ENCODE data around the gene SH3BP5.

Gene SH3BP5

GRCh38 chr3:15267502-15267901, 64.9 kb downstream of the SH3BP5 start:
- no peaks in the 10 kb centered on the region for H3K36me3 ChIP-seq (ENCODE audit: insufficient read depth, low read length)
- no peaks in the 10 kb centered on the region for H3K9me3 ChIP-seq (ENCODE audit: low read length)
- no peaks in the 10 kb centered on the region for H3K27me3 ChIP-seq (ENCODE audit: insufficient read depth, low read length)
- H3K4me3 ChIP-seq (ENCODE audit: low read length) = no peak overlapping the region
- H3K4me1 ChIP-seq (ENCODE audit: insufficient read depth, low read length) = no peaks in the 10 kb centered on the region
- H2AFZ ChIP-seq (ENCODE audit: low read depth, low read length) = no peak overlapping the region

GRCh38 chr3:15266510-15267376, 65.6 kb downstream of the SH3BP5 start:
- Histone ChIP-seq H3K27me3 (ENCODE audit: insufficient read depth, low read length) (no peaks in the 10 kb centered on the region), H3K4me1 (ENCODE audit: insufficient read depth, low read length) (no peaks in the 10 kb centered on the region), H3K9me3 (ENCODE audit: low read length) (no peaks in the 10 kb centered on the region), H3K4me3 (ENCODE audit: low read length) (no peak overlapping the region), H3K36me3 (ENCODE audit: insufficient read depth, low read length) (no peaks in the 10 kb centered on the region), H2AFZ (ENCODE audit: low read depth, low read length) (no peak overlapping the region)

- Histone ChIP-seq H3K27me3 (ENCODE audit: insufficient read depth, low read length) (no peaks in the 10 kb centered on the region), H3K36me3 (ENCODE audit: insufficient read depth, low read length) (no peaks in the 10 kb centered on the region), H3K4me3 (ENCODE audit: low read length) (no peak overlapping the region), H2AFZ (ENCODE audit: low read depth, low read length) (no peak overlapping the region), H3K4me1 (ENCODE audit: insufficient read depth, low read length) (no peaks in the 10 kb centered on the region), H3K9me3 (ENCODE audit: low read length) (no peaks in the 10 kb centered on the region)
Observed at GRCh38 chr3:15265655-15266509, 66.5 kb downstream of the SH3BP5 start.

- no peaks in the 10 kb centered on the region for H3K27me3 ChIP-seq (ENCODE audit: insufficient read depth, low read length)
- H3K4me1 ChIP-seq (ENCODE audit: insufficient read depth, low read length) = no peaks in the 10 kb centered on the region
- H3K9me3 ChIP-seq (ENCODE audit: low read length) = no peaks in the 10 kb centered on the region
- H3K4me3 ChIP-seq (ENCODE audit: low read length) = no peak overlapping the region
- H3K36me3 ChIP-seq (ENCODE audit: insufficient read depth, low read length) = no peaks in the 10 kb centered on the region
- no peak overlapping the region for H2AFZ ChIP-seq (ENCODE audit: low read depth, low read length)
Observed at GRCh38 chr3:15264486-15264885, 67.9 kb downstream of the SH3BP5 start.

- no peak overlapping the region for H3K4me3 ChIP-seq (ENCODE audit: low read length)
- H3K36me3 ChIP-seq (ENCODE audit: insufficient read depth, low read length) = peaks cover 2% of the 10 kb centered on the region
- H2AFZ ChIP-seq (ENCODE audit: low read depth, low read length) = no peak overlapping the region
- no peaks in the 10 kb centered on the region for H3K27me3 ChIP-seq (ENCODE audit: insufficient read depth, low read length)
- no peaks in the 10 kb centered on the region for H3K9me3 ChIP-seq (ENCODE audit: low read length)
- H3K4me1 ChIP-seq (ENCODE audit: insufficient read depth, low read length) = no peaks in the 10 kb centered on the region
Observed at GRCh38 chr3:15263926-15264325, 68.5 kb downstream of the SH3BP5 start.

- H3K4me3 ChIP-seq (ENCODE audit: low read length) = no peak overlapping the region
- H2AFZ ChIP-seq (ENCODE audit: low read depth, low read length) = no peak overlapping the region
- no peaks in the 10 kb centered on the region for H3K27me3 ChIP-seq (ENCODE audit: insufficient read depth, low read length)
- no peaks in the 10 kb centered on the region for H3K4me1 ChIP-seq (ENCODE audit: insufficient read depth, low read length)
- peaks cover 5% of the 10 kb centered on the region for H3K36me3 ChIP-seq (ENCODE audit: insufficient read depth, low read length)
- no peaks in the 10 kb centered on the region for H3K9me3 ChIP-seq (ENCODE audit: low read length)
Observed at GRCh38 chr3:15263120-15263519, 69.3 kb downstream of the SH3BP5 start.

- Histone ChIP-seq H3K27me3 (ENCODE audit: insufficient read depth, low read length) (no peaks in the 10 kb centered on the region), H3K36me3 (ENCODE audit: insufficient read depth, low read length) (peaks cover 15% of the 10 kb centered on the region), H3K4me3 (ENCODE audit: low read length) (no peak overlapping the region), H3K4me1 (ENCODE audit: insufficient read depth, low read length) (no peaks in the 10 kb centered on the region), H2AFZ (ENCODE audit: low read depth, low read length) (no peak overlapping the region), H3K9me3 (ENCODE audit: low read length) (no peaks in the 10 kb centered on the region)
Observed at GRCh38 chr3:15262021-15262420, 70.4 kb downstream of the SH3BP5 start.

GRCh38 chr3:15261274-15261673, 71.1 kb downstream of the SH3BP5 start:
- Histone ChIP-seq H2AFZ (ENCODE audit: low read depth, low read length) (no peak overlapping the region), H3K36me3 (ENCODE audit: insufficient read depth, low read length) (peaks cover 22% of the 10 kb centered on the region), H3K9me3 (ENCODE audit: low read length) (no peaks in the 10 kb centered on the region), H3K4me3 (ENCODE audit: low read length) (no peak overlapping the region), H3K27me3 (ENCODE audit: insufficient read depth, low read length) (no peaks in the 10 kb centered on the region), H3K4me1 (ENCODE audit: insufficient read depth, low read length) (no peaks in the 10 kb centered on the region)

GRCh38 chr3:15260531-15260930, 71.9 kb downstream of the SH3BP5 start:
- H3K9me3 ChIP-seq (ENCODE audit: low read length) = no peaks in the 10 kb centered on the region
- no peak overlapping the region for H3K4me3 ChIP-seq (ENCODE audit: low read length)
- H3K4me1 ChIP-seq (ENCODE audit: insufficient read depth, low read length) = no peaks in the 10 kb centered on the region
- H2AFZ ChIP-seq (ENCODE audit: low read depth, low read length) = no peak overlapping the region
- H3K36me3 ChIP-seq (ENCODE audit: insufficient read depth, low read length) = peaks cover 29% of the 10 kb centered on the region
- H3K27me3 ChIP-seq (ENCODE audit: insufficient read depth, low read length) = no peaks in the 10 kb centered on the region

GRCh38 chr3:15258720-15259119, 73.7 kb downstream of the SH3BP5 start:
- no peaks in the 10 kb centered on the region for H3K27me3 ChIP-seq (ENCODE audit: insufficient read depth, low read length)
- H3K9me3 ChIP-seq (ENCODE audit: low read length) = no peaks in the 10 kb centered on the region
- H3K36me3 ChIP-seq (ENCODE audit: insufficient read depth, low read length) = peaks cover 43% of the 10 kb centered on the region
- no peaks in the 10 kb centered on the region for H3K4me1 ChIP-seq (ENCODE audit: insufficient read depth, low read length)
- no peak overlapping the region for H3K4me3 ChIP-seq (ENCODE audit: low read length)
- H2AFZ ChIP-seq (ENCODE audit: low read depth, low read length) = no peak overlapping the region

GRCh38 chr3:15256861-15257341, 75.5 kb downstream of the SH3BP5 start:
- no peak overlapping the region for H3K4me3 ChIP-seq (ENCODE audit: low read length)
- H3K9me3 ChIP-seq (ENCODE audit: low read length) = no peaks in the 10 kb centered on the region
- peaks cover 60% of the 10 kb centered on the region for H3K36me3 ChIP-seq (ENCODE audit: insufficient read depth, low read length)
- H3K27me3 ChIP-seq (ENCODE audit: insufficient read depth, low read length) = no peaks in the 10 kb centered on the region
- no peak overlapping the region for H2AFZ ChIP-seq (ENCODE audit: low read depth, low read length)
- no peaks in the 10 kb centered on the region for H3K4me1 ChIP-seq (ENCODE audit: insufficient read depth, low read length)

- no peak overlapping the region for H3K4me3 ChIP-seq (ENCODE audit: low read length)
- no peaks in the 10 kb centered on the region for H3K9me3 ChIP-seq (ENCODE audit: low read length)
- H3K27me3 ChIP-seq (ENCODE audit: insufficient read depth, low read length) = no peaks in the 10 kb centered on the region
- H2AFZ ChIP-seq (ENCODE audit: low read depth, low read length) = no peak overlapping the region
- peaks cover 69% of the 10 kb centered on the region for H3K36me3 ChIP-seq (ENCODE audit: insufficient read depth, low read length)
- no peaks in the 10 kb centered on the region for H3K4me1 ChIP-seq (ENCODE audit: insufficient read depth, low read length)
Observed at GRCh38 chr3:15255215-15255614, 77.2 kb downstream of the SH3BP5 start.

- Histone ChIP-seq H3K4me3 (ENCODE audit: low read length) (no peak overlapping the region), H3K27me3 (ENCODE audit: insufficient read depth, low read length) (no peaks in the 10 kb centered on the region), H3K9me3 (ENCODE audit: low read length) (no peaks in the 10 kb centered on the region), H2AFZ (ENCODE audit: low read depth, low read length) (no peak overlapping the region), H3K4me1 (ENCODE audit: insufficient read depth, low read length) (no peaks in the 10 kb centered on the region), H3K36me3 (ENCODE audit: insufficient read depth, low read length) (peaks cover 80% of the 10 kb centered on the region)
Observed at GRCh38 chr3:15253023-15253697, 79.2 kb downstream of the SH3BP5 start.

All from neuron (in vitro differentiated cells).